ENCODE measurements around the gene SNAI3. TPM values are rescaled to one million over a fixed set of nuclear protein-coding genes. Genes with fewer than 3 reads are reported as not detected.

The SNAI3 gene
- total RNA-seq = 0.43 TPM

- DNase-seq (ENCODE audit: low spot score) (peak; percentile 91), ATAC-seq (peak; percentile 93)
These were observed at the start of gene SNAI3 for GRCh38 chr16:88686439-88687253. Gene SNAI3, minus strand, starts transcription at chr16:88686507. Its CDS starts 101 bp downstream, at chr16:88686406.

GRCh38 chr16:88736088-88736487 lies 49.8 kb upstream of the SNAI3 start:
- no peak for DNase-seq (ENCODE audit: low spot score)

GRCh38 chr16:88735616-88736015 lies 49.3 kb upstream of the SNAI3 start:
- DNase-seq (ENCODE audit: low spot score) (no peak), ATAC-seq (no peak)

More at GRCh38 chr16:88736088-88736487, 49.8 kb upstream of the SNAI3 start:
- ATAC-seq = no peak

DNA sequence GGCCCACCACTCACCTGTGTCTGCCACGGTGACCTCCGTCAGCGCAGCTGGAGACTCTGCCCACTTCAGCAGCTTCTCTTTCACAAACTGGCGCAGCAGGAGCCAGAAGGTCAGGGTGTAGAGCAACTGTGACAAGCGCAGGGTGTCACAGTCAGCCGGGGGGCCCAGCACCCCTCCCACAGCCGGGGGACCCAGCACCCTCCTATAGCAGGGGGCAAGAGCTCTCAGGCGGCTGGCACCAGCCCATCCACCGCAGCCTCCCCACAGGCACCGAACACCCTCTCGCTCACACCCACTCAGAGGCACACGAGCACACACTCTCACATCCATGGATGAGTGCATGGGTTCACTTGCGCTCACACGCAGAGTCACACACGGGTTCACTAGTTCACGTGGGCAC lies 48.8 kb upstream of the SNAI3 start:
- ATAC-seq = no peak
- no peak for DNase-seq (ENCODE audit: low spot score)

DNA sequence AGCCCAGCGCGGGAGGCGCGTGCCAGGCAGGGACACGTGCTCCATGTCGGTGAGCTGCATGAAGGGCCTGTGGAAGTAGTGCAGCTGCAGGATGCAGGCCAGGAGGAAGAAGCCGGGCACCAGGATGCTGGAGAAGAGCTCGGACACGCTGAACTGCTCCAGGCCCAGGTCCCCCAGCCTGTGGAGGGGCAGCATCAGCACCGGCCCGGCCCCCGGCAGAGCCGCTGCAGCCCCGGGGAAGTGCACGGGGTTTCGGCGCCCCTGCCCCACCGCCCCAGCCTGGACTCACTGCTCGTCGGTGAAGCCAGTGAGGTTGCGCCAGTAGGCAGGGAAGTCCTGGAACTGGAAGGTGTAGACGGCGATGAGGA lies 48.0 kb upstream of the SNAI3 start:
- DNase-seq (ENCODE audit: low spot score) = no peak
- ATAC-seq = no peak

DNA sequence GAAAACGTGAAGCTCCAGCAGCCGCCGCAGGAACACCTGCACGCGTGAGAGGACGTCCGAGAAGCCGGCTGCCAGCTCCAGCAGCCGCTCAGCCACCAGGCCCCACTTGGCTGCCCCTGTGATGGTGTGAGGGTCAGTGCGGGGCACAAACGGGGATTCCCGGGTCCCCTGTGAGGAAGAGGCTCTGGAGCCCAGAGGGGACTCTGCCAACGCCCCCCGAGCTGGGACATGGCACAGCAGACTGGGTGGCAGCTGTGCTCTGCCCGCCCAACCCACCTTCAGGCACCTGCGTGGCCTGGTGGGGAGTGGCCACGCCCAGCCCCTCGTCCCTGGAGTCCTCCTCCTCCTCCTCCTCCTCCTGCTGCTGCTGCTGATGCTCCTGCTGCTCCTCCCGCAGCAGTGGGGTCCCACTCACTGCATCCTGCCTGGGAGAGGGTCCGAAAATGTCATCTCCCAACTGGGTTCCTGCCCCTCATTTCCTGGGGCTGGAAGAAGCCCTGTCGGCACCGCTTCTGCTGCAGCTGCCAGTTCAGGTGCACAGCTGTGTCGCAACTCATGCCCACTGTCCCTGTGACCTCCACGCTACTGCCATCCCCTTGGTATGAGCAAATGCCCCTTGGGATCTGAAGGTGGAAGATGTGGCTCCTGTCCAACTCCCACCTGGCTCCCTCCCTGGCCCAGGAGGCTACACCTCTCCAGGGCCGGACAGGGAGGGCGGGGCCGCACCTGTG lies 47.5 kb upstream of the SNAI3 start:
- ATAC-seq = no peak

DNA sequence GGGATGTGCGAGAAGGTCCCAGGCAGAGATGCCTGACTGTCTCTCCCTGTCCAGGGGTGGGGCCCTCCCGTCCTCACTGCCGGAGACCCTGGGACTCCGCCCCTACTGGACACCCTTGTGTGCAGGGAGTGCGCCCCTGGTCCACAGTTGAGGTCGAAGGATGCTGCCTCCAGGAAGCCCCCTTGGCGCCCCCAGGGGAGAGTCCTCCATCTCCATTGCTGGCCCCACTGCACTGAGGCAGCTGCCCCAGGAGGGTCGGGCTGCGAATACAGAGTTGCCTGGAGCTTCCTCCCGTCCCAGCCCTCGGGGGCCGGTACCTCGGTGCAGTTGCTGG lies 46.6 kb upstream of the SNAI3 start:
- ATAC-seq (no peak), DNase-seq (ENCODE audit: low spot score) (no peak)

More for the DNA sequence above, 47.5 kb upstream of the SNAI3 start:
- no peak for DNase-seq (ENCODE audit: low spot score)

DNA sequence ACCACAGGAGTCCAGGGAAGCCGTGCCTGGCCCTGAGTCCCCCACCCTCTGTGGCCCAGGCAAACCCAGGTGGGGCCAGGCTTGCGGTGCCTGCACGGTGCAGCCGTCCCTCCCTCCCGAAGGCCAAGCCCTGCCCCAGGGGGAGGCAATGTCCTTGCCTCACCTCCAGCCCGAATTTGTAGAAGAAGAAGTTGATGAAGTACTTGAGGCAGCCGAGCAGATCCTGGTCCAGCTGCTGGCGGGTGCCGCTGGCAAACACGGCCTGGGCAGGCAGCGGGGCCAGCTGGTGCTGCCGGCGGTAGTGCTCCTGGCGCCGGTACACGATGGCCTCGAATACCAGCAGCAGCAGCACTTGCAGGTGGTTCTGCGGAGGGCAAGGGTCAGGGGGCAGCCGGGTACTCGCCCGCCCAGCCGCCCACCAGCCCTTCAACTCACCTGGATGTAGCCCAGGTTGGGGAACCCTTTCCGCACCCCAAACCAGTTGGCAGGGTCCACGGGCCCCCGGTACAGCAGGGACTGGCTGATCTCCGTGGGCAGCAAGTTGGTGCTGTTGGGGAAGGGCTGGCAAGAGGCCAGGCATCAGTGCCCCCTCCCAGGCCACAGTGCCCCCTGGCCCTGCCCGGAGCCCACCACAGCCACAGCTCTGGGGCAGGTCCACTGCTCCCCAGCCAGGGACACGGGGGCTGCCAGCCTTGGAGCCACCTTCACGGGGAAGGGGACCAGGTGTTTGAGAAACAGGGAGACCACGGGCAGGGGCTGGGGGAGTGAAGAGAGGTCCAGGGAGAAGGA lies 46.1 kb upstream of the SNAI3 start:
- DNase-seq (ENCODE audit: low spot score) (no peak), ATAC-seq (peak; percentile 30)

- peak; percentile 64 for ATAC-seq
- DNase-seq (ENCODE audit: low spot score) = peak; percentile 68
These were observed 45.4 kb upstream of the SNAI3 start for GRCh38 chr16:88731699-88732098.

DNA sequence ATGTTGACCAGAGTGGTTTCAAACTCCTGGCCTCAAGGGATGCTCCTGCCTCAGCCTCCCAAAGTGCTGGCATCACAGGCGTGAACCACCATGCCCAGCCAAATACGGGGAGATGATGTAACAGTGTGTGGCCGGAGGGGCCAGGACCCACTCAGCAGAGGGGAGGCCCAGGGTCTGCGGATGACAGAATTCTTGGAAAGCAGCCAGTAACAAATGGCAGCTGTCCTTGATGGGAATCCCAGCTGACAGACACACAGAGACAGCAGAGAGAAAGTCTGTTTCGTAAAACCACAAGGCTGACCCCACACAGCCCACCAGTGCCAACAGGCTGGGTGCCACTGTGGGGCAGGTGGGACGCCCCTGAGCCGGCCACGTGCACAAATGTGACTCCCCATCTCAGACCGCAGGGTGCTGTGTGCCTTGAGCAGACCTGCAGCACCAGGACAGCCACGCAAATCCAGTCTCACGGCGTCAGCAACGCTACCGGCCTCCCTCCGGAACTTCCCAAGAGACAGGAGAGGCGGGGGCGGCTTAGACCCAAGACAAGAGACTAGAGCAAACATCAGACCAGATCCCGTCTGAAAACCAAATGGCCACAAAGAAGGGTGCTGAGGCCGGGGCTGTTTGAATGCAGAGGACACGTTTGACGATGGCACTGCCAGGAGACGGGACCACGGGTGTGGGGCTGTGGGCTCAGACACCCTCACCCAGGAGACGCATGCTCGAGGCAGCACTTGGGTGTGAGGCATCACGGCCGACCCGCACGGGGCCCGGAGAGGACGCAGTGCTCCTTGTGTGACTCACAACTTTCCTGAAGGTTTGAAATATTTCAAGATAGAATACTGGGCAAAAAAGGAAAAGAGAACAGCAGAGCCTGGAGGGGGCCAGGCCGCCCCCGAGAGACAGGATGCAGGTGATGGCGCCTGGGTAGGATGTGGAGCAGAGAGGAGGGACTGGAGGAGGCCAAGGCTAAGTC lies 44.6 kb upstream of the SNAI3 start:
- ATAC-seq (no peak), DNase-seq (ENCODE audit: low spot score) (no peak)

DNA sequence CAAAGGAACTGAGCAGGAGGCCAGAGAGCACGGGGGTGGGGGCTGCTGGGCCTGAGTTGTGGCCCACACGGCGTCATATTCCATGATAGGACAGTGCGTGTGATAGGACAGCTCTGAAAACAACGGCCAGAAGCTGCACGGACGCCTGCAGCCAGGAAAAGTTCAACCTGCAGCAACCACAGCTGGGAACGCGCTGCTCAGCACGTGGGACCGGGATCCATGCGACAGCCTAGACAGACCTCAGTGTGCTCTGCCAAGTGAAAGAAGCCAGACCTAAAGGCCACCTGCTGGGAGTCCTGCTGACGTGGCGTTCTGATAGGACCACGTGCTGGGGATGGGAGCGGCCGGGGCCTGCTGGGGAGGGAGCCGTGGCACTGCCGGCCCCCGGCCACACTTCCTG lies 41.6 kb upstream of the SNAI3 start:
- DNase-seq (ENCODE audit: low spot score) (no peak), ATAC-seq (no peak)

DNA sequence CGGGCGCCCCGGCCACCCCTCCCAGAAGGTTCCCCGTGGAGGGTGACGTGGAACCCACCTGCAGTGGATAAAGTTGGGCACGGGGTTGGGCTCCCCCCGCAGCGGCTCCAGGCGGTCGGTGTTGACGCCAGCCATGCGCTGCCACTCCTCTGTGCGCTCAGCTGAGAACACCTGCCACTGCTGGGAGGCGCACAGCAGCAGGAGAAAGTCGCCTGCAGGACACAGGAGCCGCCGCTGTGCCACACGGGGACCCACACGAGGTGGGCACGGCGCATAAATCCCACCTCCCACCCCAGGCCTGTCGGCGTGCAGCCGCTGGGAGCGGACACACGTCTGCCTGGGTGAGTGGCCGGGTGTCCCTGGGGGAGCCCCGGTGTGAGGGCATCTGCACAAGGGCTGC lies 40.7 kb upstream of the SNAI3 start:
- ATAC-seq (no peak), DNase-seq (ENCODE audit: low spot score) (no peak)

DNA sequence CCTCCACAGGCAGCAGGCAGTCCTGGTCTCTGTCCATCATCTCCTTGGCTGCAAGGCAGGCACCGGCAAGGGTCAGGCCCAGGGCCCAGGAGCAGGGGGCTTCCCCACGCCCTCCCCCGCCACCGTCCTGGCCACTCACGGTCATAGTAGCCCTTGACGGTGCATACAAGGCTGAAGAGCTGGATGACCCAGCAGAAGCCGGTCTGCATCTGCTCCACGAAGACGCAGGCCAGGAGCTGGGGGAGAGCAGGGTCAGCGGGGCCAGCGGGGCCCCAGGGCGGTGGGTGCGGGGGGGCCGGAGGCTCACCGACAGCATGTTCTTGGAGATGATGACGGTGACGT lies 40.1 kb upstream of the SNAI3 start:
- ATAC-seq = no peak
- DNase-seq (ENCODE audit: low spot score) = no peak

DNA sequence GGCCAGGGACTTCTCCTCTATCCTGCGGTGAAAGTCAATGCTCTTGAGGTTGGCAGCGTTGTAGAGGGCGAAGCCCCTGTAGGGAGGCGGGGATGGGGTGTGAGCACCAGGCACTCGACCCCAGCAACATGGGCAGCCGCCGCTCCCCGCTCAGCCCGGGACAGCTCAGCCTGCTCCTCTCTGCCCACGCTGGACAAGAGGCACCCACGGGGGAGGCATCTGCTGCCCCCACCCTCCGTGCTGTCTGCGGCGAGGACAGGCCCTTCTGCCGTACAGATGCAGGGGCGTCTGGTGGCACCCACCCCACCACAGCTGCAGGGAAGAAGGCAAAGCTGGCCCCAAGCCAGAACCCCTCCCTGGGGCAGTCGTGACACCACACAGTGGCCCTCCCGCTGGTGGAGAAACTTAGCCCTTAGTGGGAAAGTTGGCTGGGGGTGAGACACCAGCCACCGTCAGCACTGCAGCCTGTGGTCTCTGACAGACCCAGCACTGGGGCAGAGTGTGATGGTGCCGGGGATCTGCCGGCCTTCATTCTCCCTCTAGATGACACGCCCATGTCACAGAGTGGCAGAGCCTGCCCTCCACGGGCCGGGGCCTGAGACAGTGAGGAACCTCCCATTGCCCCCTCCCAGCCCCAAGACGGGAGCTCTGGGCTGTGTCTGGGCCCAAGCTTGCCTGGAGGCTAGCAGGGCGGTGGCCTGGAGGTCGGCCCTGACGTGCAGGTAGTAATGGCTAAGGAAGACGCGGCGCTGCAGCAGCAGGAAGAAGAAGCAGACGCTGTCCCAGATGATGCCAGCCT lies 39.5 kb upstream of the SNAI3 start:
- no peak for DNase-seq (ENCODE audit: low spot score)
- ATAC-seq = no peak

GRCh38 chr16:88724855-88725555 lies 38.7 kb upstream of the SNAI3 start:
- DNase-seq (ENCODE audit: low spot score) = no peak
- ATAC-seq = no peak

GRCh38 chr16:88723911-88724310 lies 37.6 kb upstream of the SNAI3 start:
- ATAC-seq (no peak), DNase-seq (ENCODE audit: low spot score) (no peak)

DNA sequence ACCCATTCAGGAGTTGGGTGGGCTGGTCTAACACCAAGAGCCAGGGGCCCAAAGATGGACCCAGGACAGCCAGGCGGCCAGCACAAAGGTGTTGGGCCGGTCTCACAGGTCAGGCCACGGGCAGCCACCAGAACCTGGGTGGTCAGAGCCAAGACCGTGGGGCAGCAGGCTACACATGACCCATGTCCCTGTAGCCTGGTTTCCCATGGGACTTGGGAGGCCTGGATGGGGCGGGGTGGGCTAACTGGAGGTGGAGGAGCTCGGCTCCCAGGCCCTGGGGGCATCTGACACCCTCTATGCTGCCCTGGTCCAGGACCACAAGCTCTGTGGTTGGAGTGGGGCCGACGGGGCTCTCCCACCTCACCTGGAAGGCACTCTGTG lies 37.2 kb upstream of the SNAI3 start:
- no peak for ATAC-seq
- no peak for DNase-seq (ENCODE audit: low spot score)

- DNase-seq (ENCODE audit: low spot score) = no peak
- no peak for ATAC-seq
These were observed 36.6 kb upstream of the SNAI3 start for GRCh38 chr16:88722784-88723506.

Measured in left lobe of liver (tissue), 2 donors.